ENCODE results near the gene ANXA8L1.
"Not testable (repeated sequence)": the region's sequence is repeated elsewhere in the genome, so short reads cannot be mapped to it uniquely, and the experiment has no call there.

ANXA8L1 gene

DNA sequence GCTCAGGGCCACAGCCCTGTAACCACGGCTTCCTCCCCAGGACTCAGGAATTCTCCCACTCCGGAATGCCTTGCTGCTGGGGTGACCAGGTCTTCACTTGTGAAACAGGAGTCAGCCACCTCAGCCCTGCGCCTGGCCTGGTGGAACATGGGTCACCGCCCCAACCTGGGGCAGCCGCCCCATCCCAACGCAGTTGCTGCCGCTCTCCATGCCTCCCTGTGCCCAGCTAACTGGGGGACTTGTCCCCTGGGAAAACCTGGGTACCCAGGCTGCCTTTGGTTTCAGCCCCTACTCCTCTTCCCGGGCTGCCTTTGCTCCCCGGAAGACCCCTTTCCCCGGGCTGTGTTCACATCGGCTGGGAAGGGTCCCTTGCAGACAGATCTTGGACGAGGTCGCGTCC lies 22.2 kb downstream of the ANXA8L1 start:
- DNase-seq (ENCODE audit: low read depth), result not testable (repeated sequence)

DNA sequence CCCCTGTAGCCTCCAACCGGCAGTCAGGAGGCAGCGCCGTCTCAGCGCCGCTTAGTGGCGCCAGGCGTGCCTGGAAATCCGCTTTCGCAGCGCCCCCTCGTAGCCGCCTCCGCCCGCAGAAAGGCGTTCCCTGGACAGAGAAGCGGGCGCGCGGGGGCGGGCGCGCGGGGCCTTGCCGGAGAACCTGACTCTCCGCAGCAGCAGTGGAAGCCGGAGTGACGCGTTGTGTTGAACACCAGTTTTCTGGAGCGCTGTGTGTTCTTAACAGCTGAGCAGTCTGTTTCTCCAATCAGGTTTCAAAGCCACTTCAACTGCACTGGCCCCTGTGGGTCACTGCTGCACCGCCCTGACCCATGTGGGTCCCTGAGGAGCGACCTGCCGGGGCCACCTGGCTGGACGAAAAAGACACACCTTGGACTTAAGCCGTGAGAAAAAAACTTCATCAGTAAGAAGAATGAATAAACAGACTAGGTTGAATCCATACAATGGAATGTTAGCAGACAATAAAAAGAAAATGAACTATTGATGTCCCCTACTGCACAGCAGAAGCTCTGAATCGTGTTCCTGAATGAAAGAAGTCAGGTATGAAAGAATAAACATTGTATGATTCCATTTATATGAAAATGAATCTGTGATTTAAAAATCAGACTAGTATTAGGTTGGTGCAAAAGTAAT lies 22.8 kb downstream of the ANXA8L1 start:
- DNase-seq (ENCODE audit: low read depth), result not testable (repeated sequence)

DNA sequence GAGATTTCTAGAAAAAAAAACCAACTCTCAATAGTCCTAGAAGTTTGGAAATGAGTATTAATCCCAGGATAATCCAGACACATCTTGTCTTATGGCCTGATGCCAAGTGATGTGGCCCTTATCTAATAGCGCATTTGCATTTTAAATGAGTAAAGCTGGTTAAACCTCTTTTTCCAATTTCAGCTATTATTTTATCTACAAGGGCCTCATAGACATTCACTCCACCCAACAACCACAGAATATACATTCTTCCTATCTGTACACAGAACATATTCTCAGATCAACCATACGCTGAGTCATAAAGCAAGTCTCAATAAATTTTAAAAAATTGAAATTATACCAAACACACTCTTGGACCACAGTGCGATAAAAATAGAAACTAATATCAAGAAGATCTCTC lies 34.0 kb downstream of the ANXA8L1 start:
- not testable (repeated sequence) for DNase-seq (ENCODE audit: low read depth)

DNA sequence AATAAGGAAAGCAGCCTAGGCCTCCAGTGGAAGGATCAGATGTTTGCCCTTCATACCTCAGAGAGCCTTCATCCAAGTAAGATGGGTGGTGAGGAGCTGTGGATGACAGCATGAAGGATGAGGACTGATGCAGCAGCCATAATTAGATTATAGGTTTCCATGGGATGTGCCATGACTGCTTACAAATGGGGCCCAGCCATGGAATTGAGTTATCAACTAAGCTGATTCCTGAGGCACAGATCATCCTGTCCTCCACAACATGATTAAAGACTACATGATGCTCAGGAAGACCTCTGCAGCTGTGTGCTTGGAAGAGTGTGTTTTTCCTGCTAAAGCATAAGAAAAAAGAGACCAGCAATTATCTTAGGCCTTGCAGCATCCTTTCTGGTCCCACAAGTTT lies 35.5 kb downstream of the ANXA8L1 start:
- DNase-seq (ENCODE audit: low read depth), result not testable (repeated sequence)

DNA sequence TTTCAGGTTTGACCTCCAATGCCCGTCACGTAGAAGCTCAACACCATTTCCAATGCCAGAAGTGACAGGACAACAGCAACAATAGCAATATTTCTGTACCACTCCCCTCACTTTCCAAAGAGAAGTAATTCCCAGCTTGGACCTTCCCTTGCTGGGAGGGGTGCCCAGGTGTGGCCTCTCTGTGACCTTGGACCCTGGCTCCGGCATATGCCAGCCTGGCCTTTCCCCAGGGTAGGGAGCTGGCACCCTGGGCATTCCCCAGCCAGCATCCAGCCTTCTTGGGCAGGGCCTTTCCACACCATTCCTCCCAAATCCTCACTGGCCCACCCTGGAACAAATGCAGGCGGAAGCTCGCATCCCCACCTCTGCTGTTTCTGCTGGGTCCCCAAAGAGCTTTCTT lies 37.1 kb downstream of the ANXA8L1 start:
- not testable (repeated sequence) for DNase-seq (ENCODE audit: low read depth)

DNA sequence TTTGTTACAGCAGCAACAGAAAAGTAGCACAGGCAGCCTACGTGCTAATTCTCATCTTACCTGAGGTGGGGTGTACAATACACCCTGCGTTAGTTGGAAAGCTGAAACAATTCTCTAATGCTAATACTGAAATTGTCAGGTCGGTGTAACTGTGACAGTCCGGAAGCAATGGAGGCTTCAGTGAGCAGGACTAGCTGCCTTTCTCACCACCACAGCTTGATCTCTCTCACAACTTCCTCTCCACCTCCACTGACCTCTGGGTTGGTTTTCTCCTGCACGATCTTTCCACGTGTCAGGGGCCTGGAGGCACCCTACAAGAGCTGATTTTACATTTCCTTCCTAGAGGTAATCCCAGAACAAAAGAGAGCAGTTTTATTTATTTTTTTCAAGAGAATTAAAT lies 39.7 kb downstream of the ANXA8L1 start:
- DNase-seq (ENCODE audit: low read depth), result not testable (repeated sequence)

DNA sequence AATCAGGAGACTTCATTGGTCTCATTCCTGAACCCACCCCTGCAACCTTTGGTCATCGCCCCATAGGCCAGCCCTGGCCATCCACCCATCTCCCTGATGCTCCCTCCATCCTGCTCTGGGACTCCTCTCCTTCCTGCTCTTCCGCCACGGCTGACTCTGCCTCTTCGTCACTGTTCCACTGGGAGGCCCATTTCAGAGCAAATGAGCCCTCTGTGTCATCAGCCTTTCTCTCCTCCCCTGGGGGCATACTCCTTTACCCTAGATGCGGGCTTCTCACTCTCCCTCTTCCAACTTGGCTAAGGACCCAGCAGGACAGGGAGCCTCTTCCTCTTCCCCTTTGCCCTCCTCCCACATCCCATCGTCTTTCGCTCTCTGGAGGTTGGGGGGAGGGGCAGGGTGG lies 42.7 kb downstream of the ANXA8L1 start:
- not testable (repeated sequence) for DNase-seq (ENCODE audit: low read depth)

DNA sequence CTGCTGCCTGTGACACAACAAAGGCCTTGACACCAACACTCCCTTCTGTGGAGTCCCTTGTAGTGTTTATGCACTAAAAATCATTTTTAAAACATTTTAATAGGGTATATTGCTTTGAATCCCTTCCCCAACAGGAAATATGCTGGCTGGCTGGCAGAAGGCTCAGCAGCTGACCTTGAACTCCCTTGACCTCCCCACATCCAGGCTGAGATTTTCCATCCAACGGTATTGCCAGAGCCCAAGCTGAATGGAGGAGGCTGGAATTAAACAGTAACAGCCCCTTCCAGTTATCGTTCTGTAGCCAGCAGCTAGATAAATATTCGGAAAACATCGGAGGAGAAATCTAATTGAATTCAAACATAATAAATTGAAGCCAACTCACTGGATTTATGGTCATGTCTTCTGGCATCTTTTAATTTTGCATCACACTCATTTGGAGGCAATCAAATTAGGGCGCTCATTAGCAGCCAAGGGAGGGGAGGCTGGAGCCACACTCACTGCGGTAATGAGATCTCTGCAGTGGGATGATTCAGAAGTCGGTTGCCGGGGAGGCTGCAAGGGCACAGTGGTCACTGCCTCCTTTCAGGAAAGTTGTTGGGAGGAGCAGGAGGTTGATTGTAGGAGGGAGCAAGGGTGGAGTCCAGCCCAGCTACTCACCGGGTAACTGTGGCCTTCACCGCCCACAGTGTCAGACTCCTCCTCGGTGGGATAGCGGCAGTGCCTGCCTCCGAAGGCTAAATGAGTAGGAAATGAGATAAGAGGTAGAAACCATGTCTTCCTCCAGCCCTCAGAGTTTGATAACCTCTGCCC lies 44.2 kb downstream of the ANXA8L1 start:
- not testable (repeated sequence) for DNase-seq (ENCODE audit: low read depth)

DNA sequence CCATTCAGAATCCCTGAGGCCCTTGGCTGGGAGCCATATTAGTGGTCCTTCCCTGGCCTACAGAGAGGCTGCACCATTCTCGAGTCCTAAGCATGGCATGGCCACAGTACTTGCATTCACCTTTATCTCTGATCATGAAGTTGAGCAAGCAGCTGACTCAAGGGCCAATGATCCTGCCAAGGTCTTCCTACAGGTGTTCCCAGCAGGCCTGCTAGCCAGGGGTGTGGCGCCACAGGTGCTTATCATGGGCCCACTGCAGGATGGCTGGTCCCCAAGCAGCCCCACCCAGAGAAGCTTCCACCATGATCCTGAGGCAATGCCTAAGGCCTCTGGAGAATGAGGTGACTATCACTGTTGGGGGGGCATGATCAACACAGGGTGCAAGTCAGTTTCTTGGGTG lies 48.0 kb downstream of the ANXA8L1 start:
- not testable (repeated sequence) for DNase-seq (ENCODE audit: low read depth)

DNA sequence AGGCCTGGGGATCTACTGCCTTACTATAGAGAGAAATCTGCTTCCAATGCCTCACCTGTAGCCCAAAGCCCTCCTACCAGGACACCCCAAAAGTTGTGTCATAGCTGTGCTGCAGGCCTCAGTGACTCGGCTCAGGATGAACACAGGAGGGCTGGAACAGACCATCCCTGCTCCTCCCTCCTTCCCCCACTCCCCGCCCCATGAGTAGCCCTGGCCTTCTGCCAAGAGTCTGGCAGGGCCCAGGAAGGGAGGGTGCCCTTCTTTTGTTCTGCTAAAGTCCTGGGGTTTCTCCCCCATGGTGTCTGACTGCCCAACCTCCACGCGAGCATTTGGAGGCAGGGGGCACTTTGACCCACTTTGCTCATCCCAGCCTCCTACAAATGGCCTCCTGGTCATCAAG lies 65.4 kb downstream of the ANXA8L1 start:
- not testable (repeated sequence) for DNase-seq (ENCODE audit: low read depth)
